GM23338 (cell line): ENCODE measurements around the gene TMEM225.

Experiments
- CREB1 ChIP-seq: fragments of 250-450 bp; sonication (Bioruptor Pico); IDR thresholded peaks from 2 replicates; pipeline ENCODE4 v1.5.0; 2020; ENCODE audit warnings: low read depth, mild to moderate bottlenecking, moderate library complexity
- EZH2 ChIP-seq: fragments of 200-600 bp; sonication (generic); IDR thresholded peaks from one replicate; pipeline ENCODE4 v1.8.0; 2017; ENCODE audit warnings: antibody characterized with exemption, mild to moderate bottlenecking, low read depth; ENCODE audit not compliant: unreplicated experiment
- EZH2phosphoT487 ChIP-seq: fragments of 200-600 bp; sonication (generic); IDR thresholded peaks from one replicate; pipeline ENCODE4 v1.8.1; 2018; ENCODE audit warnings: antibody characterized with exemption; ENCODE audit not compliant: unreplicated experiment
- JUNB ChIP-seq: IDR thresholded peaks from one replicate; pipeline ENCODE4 v1.6.1; 2016; ENCODE audit warnings: antibody characterized with exemption; ENCODE audit not compliant: unreplicated experiment
- NANOG ChIP-seq: IDR thresholded peaks from 2 replicates; pipeline ENCODE4 v1.6.1; 2016; ENCODE audit warnings: antibody characterized with exemption, borderline replicate concordance
- POLR2AphosphoS5 ChIP-seq: IDR thresholded peaks from 2 replicates; pipeline ENCODE4 v1.6.1; 2016; ENCODE audit warnings: antibody characterized with exemption, low read depth
- STAT1 ChIP-seq: IDR thresholded peaks from one replicate; pipeline ENCODE4 v1.6.1; 2016; ENCODE audit warnings: antibody characterized with exemption; ENCODE audit not compliant: unreplicated experiment
- ZNF114 ChIP-seq: fragments of 250-450 bp; sonication (Bioruptor Pico); IDR thresholded peaks from 2 replicates; pipeline ENCODE4 v1.5.0; 2020; ENCODE audit warnings: mild to moderate bottlenecking, moderate library complexity
- ZNF331 ChIP-seq: fragments of 250-450 bp; sonication (Bioruptor Pico); IDR thresholded peaks from 2 replicates; pipeline ENCODE4 v1.5.0; 2020; ENCODE audit warnings: low read depth, mild to moderate bottlenecking, moderate library complexity
- TF ChIP-seq, protein P1 (sequence below), 2 experiments: fragments of 200-600 bp in 1 of 2; sonication (generic) in 1 of 2; conservative IDR thresholded peaks; 2 replicates each; pipeline versions ENCODE4 v1.5.1 to v1.6.1; 2016 to 2017; ENCODE audit warnings: antibody characterized with exemption in 2 of 2, low read depth in 2 of 2, mild to moderate bottlenecking in 2 of 2, moderate library complexity in 1 of 2
- TF ChIP-seq, protein P2 (sequence below): IDR thresholded peaks from one replicate; pipeline ENCODE4 v1.6.1; 2018; ENCODE audit warnings: antibody characterized with exemption; ENCODE audit not compliant: unreplicated experiment
- TF ChIP-seq, protein P3 (sequence below): IDR thresholded peaks from 2 replicates; pipeline ENCODE4 v1.6.1; 2016; ENCODE audit warnings: antibody characterized with exemption
- TF ChIP-seq, protein P4 (sequence below): fragments of 250-450 bp; sonication (Bioruptor Pico); IDR thresholded peaks from 2 replicates; pipeline ENCODE4 v1.5.0; 2020; ENCODE audit warnings: mild to moderate bottlenecking, moderate library complexity

DNA sequence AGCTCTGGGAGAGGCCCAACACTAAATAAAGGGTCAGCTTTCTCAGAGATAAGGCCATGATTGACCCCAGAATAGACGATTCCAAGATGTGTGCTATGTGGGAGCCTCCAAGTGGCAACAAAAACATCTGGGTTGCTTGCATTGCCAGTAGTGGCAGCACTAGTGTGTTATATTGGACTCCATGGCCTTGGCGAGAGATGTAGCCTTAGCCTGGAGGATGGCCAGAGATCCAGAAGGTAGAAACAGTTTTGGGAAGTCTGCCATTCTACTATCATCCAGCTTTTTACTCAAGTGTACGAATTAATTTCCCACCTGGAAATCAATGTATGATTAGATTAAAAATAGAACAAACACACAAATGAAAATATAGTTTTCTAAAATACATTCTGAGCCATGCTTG, 19.5 kb upstream of the TMEM225 start:
- TF ChIP-seq, protein P1, sequence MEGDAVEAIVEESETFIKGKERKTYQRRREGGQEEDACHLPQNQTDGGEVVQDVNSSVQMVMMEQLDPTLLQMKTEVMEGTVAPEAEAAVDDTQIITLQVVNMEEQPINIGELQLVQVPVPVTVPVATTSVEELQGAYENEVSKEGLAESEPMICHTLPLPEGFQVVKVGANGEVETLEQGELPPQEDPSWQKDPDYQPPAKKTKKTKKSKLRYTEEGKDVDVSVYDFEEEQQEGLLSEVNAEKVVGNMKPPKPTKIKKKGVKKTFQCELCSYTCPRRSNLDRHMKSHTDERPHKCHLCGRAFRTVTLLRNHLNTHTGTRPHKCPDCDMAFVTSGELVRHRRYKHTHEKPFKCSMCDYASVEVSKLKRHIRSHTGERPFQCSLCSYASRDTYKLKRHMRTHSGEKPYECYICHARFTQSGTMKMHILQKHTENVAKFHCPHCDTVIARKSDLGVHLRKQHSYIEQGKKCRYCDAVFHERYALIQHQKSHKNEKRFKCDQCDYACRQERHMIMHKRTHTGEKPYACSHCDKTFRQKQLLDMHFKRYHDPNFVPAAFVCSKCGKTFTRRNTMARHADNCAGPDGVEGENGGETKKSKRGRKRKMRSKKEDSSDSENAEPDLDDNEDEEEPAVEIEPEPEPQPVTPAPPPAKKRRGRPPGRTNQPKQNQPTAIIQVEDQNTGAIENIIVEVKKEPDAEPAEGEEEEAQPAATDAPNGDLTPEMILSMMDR (conservative IDR thresholded peaks at IDR 0.05; ENCODE audit: low read depth in 2 of 2), result no peak
- TF ChIP-seq CREB1 (CRISPR knock-in tag), result no peak
- no peak for TF ChIP-seq EZH2
- TF ChIP-seq JUNB, result no peak
- TF ChIP-seq, protein P2, sequence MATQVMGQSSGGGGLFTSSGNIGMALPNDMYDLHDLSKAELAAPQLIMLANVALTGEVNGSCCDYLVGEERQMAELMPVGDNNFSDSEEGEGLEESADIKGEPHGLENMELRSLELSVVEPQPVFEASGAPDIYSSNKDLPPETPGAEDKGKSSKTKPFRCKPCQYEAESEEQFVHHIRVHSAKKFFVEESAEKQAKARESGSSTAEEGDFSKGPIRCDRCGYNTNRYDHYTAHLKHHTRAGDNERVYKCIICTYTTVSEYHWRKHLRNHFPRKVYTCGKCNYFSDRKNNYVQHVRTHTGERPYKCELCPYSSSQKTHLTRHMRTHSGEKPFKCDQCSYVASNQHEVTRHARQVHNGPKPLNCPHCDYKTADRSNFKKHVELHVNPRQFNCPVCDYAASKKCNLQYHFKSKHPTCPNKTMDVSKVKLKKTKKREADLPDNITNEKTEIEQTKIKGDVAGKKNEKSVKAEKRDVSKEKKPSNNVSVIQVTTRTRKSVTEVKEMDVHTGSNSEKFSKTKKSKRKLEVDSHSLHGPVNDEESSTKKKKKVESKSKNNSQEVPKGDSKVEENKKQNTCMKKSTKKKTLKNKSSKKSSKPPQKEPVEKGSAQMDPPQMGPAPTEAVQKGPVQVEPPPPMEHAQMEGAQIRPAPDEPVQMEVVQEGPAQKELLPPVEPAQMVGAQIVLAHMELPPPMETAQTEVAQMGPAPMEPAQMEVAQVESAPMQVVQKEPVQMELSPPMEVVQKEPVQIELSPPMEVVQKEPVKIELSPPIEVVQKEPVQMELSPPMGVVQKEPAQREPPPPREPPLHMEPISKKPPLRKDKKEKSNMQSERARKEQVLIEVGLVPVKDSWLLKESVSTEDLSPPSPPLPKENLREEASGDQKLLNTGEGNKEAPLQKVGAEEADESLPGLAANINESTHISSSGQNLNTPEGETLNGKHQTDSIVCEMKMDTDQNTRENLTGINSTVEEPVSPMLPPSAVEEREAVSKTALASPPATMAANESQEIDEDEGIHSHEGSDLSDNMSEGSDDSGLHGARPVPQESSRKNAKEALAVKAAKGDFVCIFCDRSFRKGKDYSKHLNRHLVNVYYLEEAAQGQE, result no peak
- no peak for TF ChIP-seq EZH2phosphoT487
- TF ChIP-seq POLR2AphosphoS5, result no peak
- TF ChIP-seq, protein P3, sequence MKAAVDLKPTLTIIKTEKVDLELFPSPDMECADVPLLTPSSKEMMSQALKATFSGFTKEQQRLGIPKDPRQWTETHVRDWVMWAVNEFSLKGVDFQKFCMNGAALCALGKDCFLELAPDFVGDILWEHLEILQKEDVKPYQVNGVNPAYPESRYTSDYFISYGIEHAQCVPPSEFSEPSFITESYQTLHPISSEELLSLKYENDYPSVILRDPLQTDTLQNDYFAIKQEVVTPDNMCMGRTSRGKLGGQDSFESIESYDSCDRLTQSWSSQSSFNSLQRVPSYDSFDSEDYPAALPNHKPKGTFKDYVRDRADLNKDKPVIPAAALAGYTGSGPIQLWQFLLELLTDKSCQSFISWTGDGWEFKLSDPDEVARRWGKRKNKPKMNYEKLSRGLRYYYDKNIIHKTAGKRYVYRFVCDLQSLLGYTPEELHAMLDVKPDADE, result no peak
- no peak for TF ChIP-seq ZNF114
- TF ChIP-seq STAT1, result no peak
- no peak for TF ChIP-seq ZNF331
- TF ChIP-seq NANOG, result no peak
- TF ChIP-seq, protein P4, sequence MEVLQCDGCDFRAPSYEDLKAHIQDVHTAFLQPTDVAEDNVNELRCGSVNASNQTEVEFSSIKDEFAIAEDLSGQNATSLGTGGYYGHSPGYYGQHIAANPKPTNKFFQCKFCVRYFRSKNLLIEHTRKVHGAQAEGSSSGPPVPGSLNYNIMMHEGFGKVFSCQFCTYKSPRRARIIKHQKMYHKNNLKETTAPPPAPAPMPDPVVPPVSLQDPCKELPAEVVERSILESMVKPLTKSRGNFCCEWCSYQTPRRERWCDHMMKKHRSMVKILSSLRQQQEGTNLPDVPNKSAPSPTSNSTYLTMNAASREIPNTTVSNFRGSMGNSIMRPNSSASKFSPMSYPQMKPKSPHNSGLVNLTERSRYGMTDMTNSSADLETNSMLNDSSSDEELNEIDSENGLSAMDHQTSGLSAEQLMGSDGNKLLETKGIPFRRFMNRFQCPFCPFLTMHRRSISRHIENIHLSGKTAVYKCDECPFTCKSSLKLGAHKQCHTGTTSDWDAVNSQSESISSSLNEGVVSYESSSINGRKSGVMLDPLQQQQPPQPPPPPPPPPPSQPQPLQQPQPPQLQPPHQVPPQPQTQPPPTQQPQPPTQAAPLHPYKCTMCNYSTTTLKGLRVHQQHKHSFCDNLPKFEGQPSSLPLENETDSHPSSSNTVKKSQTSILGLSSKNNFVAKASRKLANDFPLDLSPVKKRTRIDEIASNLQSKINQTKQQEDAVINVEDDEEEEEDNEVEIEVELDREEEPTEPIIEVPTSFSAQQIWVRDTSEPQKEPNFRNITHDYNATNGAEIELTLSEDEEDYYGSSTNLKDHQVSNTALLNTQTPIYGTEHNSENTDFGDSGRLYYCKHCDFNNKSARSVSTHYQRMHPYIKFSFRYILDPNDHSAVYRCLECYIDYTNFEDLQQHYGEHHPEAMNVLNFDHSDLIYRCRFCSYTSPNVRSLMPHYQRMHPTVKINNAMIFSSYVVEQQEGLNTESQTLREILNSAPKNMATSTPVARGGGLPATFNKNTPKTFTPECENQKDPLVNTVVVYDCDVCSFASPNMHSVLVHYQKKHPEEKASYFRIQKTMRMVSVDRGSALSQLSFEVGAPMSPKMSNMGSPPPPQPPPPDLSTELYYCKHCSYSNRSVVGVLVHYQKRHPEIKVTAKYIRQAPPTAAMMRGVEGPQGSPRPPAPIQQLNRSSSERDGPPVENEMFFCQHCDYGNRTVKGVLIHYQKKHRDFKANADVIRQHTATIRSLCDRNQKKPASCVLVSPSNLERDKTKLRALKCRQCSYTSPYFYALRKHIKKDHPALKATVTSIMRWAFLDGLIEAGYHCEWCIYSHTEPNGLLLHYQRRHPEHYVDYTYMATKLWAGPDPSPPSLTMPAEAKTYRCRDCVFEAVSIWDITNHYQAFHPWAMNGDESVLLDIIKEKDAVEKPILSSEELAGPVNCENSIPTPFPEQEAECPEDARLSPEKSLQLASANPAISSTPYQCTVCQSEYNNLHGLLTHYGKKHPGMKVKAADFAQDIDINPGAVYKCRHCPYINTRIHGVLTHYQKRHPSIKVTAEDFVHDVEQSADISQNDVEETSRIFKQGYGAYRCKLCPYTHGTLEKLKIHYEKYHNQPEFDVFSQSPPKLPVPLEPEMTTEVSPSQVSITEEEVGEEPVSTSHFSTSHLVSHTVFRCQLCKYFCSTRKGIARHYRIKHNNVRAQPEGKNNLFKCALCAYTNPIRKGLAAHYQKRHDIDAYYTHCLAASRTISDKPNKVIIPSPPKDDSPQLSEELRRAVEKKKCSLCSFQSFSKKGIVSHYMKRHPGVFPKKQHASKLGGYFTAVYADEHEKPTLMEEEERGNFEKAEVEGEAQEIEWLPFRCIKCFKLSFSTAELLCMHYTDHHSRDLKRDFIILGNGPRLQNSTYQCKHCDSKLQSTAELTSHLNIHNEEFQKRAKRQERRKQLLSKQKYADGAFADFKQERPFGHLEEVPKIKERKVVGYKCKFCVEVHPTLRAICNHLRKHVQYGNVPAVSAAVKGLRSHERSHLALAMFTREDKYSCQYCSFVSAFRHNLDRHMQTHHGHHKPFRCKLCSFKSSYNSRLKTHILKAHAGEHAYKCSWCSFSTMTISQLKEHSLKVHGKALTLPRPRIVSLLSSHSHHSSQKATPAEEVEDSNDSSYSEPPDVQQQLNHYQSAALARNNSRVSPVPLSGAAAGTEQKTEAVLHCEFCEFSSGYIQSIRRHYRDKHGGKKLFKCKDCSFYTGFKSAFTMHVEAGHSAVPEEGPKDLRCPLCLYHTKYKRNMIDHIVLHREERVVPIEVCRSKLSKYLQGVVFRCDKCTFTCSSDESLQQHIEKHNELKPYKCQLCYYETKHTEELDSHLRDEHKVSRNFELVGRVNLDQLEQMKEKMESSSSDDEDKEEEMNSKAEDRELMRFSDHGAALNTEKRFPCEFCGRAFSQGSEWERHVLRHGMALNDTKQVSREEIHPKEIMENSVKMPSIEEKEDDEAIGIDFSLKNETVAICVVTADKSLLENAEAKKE (CRISPR knock-in tag), result no peak
